Gastrocnemius medialis (tissue), 4 donors: ENCODE measurements around the gene SH3PXD2B. TPM values are rescaled to one million over a fixed set of nuclear protein-coding genes. Genes with fewer than 3 reads are reported as not detected.

Experiments
- ATAC-seq, 2 donors: fragments of 150-250 bp; one replicate each; pipeline ENCODE4 v1.9.1; 2016
- DNase-seq, 2 donors: peaks; one replicate each; pipeline ENCODE4 v3.0.0-alpha.2; 2019
- H3K27ac ChIP-seq, 4 donors: fragments of 200-600 bp; sonication (generic); 1 replicate in 1 of 4; 2 replicates in 3 of 4; pipeline ENCODE4 v1.5.1; 2016 to 2018; ENCODE audit warnings: mild to moderate bottlenecking in 2 of 4, moderate library complexity in 1 of 4
- H3K27me3 ChIP-seq, 3 donors: fragments of 200-600 bp; sonication (generic) in 2 of 3; 1 replicate in 1 of 3; 2 replicates in 2 of 3; pipeline versions ENCODE4 v1.5.1 to v1.6.0; 2016 to 2019; ENCODE audit warnings: mild to moderate bottlenecking in 1 of 3, moderate library complexity in 1 of 3
- H3K36me3 ChIP-seq, 2 donors: fragments of 200-600 bp; sonication (generic) in 1 of 2; one replicate each; pipeline ENCODE4 v1.5.1; 2017 to 2018
- H3K4me1 ChIP-seq, 2 donors: fragments of 200-600 bp; sonication (generic) in 1 of 2; one replicate each; pipeline ENCODE4 v1.5.1; 2016 to 2017; ENCODE audit warnings: mild to moderate bottlenecking in 2 of 2
- H3K4me3 ChIP-seq, 4 donors: fragments of 200-600 bp; sonication (generic) in 3 of 4; 1 replicate in 1 of 4; 2 replicates in 3 of 4; pipeline ENCODE4 v1.5.1; 2016 to 2019; ENCODE audit warnings: mild to moderate bottlenecking in 2 of 4
- H3K9me3 ChIP-seq, 3 donors: fragments of 200-600 bp; sonication (generic) in 2 of 3; 1 replicate in 1 of 3; 2 replicates in 2 of 3; pipeline ENCODE4 v1.5.1; 2016 to 2019
- CTCF ChIP-seq, 5 experiments: fragments of 450-650 bp in 3 of 5; fragments of 200-600 bp in 2 of 5; sonication (generic) in 2 of 5; IDR thresholded peaks in 4 of 5; conservative IDR thresholded peaks in 1 of 5; 1 replicate in 4 of 5; 2 replicates in 1 of 5; pipeline ENCODE4 v1.5.1; 2016 to 2019; ENCODE audit warnings: antibody characterized with exemption in 5 of 5, mild to moderate bottlenecking in 3 of 5, moderate library complexity in 3 of 5
- POLR2A ChIP-seq, 2 donors: fragments of 450-650 bp; IDR thresholded peaks; one replicate each; pipeline ENCODE4 v1.6.1; 2017; ENCODE audit warnings: antibody characterized with exemption in 2 of 2, mild to moderate bottlenecking in 2 of 2, moderate library complexity in 2 of 2
- in situ Hi-C, 4 donors: fragments of 200-750 bp; cut with MboI; loops; one replicate each; pipeline versions ENCODE4 v1.15.0 to v1.8.0; 2017; ENCODE audit warnings: low sequenced_read_pairs in 4 of 4
- intact Hi-C: fragments of 100-400 bp; cut with DNase I; formaldehyde crosslinking; loops from one replicate; pipeline ENCODE4 v1.15.1; 2023; ENCODE audit warnings: low total_unique reads
- total RNA-seq, 4 donors: library from RNA; depleted of rRNA; stranded (reverse); fragments of >200 nt; gene quantifications; one replicate each; pipeline versions ENCODE4 v1.1.0 to v1.2.3, GENCODE V29; 2016

Gene SH3PXD2B
- total RNA-seq, 4 donors from 2014 or later: 2.7 to 10.2 (median 4.2) TPM

GRCh38 chr5:172487671-172488070, 33.3 kb upstream of the SH3PXD2B start:
- H3K27ac ChIP-seq: peak overlapping the region; percentile 17 to 51 (median 42)

GRCh38 chr5:172486912-172487311, 32.6 kb upstream of the SH3PXD2B start:
- peak overlapping the region in 3 of 4 donors; percentile 2 to 51 (median 40) for H3K27ac ChIP-seq
- ATAC-seq (no peak), DNase-seq (no peak)
- intact Hi-C loops (no loop called here), in situ Hi-C loops (no loop called here)
- no peaks in the 10 kb centered on the region for H3K27me3 ChIP-seq
- peaks cover 0 to 2% of the 10 kb centered on the region in 2 donors for H3K4me1 ChIP-seq
- TF ChIP-seq CTCF (IDR thresholded peaks at IDR 0.05 in 4 of 5, conservative IDR thresholded peaks at IDR 0.05 in 1 of 5) (no peak), POLR2A (IDR thresholded peaks at IDR 0.05) (no peak)
- H3K4me3 ChIP-seq: no peak overlapping the region
- no peaks in the 10 kb centered on the region for H3K9me3 ChIP-seq
- H3K36me3 ChIP-seq: no peaks in the 10 kb centered on the region

More at GRCh38 chr5:172487671-172488070, 33.3 kb upstream of the SH3PXD2B start:
- in situ Hi-C loops (no loop called here), intact Hi-C loops (no loop called here)
- Histone ChIP-seq H3K36me3 (no peaks in the 10 kb centered on the region), H3K9me3 (no peaks in the 10 kb centered on the region), H3K4me1 (peaks cover 0 to 2% of the 10 kb centered on the region in 2 donors), H3K4me3 (no peak overlapping the region), H3K27me3 (no peaks in the 10 kb centered on the region)
- no peak for TF ChIP-seq CTCF (IDR thresholded peaks at IDR 0.05 in 4 of 5, conservative IDR thresholded peaks at IDR 0.05 in 1 of 5)
- no peak for TF ChIP-seq POLR2A (IDR thresholded peaks at IDR 0.05)
- no peak for ATAC-seq
- DNase-seq: no peak

- Histone ChIP-seq H3K4me3 (no peak overlapping the region), H3K27me3 (no peaks in the 10 kb centered on the region), H3K4me1 (peaks cover 0 to 2% of the 10 kb centered on the region in 2 donors), H3K36me3 (no peaks in the 10 kb centered on the region), H3K9me3 (no peaks in the 10 kb centered on the region), H3K27ac (peak overlapping the region in 2 of 4 donors; percentile 2 to 40)
- in situ Hi-C loops: no loop called here
- intact Hi-C loops: no loop called here
- TF ChIP-seq CTCF (IDR thresholded peaks at IDR 0.05 in 4 of 5, conservative IDR thresholded peaks at IDR 0.05 in 1 of 5) (no peak), POLR2A (IDR thresholded peaks at IDR 0.05) (no peak)
- DNase-seq: no peak
- ATAC-seq: peak; percentile 31 to 33
These were observed 32.1 kb upstream of the SH3PXD2B start for GRCh38 chr5:172486451-172486850.

- Histone ChIP-seq H3K27me3 (no peaks in the 10 kb centered on the region), H3K4me1 (peaks cover 0 to 2% of the 10 kb centered on the region in 2 donors), H3K36me3 (no peaks in the 10 kb centered on the region), H3K4me3 (no peak overlapping the region), H3K9me3 (no peaks in the 10 kb centered on the region), H3K27ac (peak overlapping the region in 1 of 4 donors; percentile 15)
- TF ChIP-seq POLR2A (IDR thresholded peaks at IDR 0.05) (no peak), CTCF (IDR thresholded peaks at IDR 0.05 in 4 of 5, conservative IDR thresholded peaks at IDR 0.05 in 1 of 5) (no peak)
- intact Hi-C loops: no loop called here
- DNase-seq (no peak), ATAC-seq (no peak)
- in situ Hi-C loops: no loop called here
These were observed 31.3 kb upstream of the SH3PXD2B start for GRCh38 chr5:172485511-172486202.
